Neural progenitor cell (in vitro differentiated cells): Measurements from ENCODE around the gene NPM1.

Experiments used
- EZH2 ChIP-seq: fragments of 200-600 bp; sonication (generic); IDR thresholded peaks from 2 replicates; pipeline ENCODE4 v1.6.1; 2017; ENCODE audit warnings: antibody characterized with exemption, mild to moderate bottlenecking, moderate library complexity
- EZH2phosphoT487 ChIP-seq: fragments of 200-600 bp; sonication (generic); IDR thresholded peaks from 2 replicates; pipeline ENCODE4 v1.6.1; 2017; ENCODE audit warnings: antibody characterized with exemption
- TF ChIP-seq, protein P1 (sequence below): fragments of 200-600 bp; sonication (generic); IDR thresholded peaks from 2 replicates; pipeline ENCODE4 v1.5.1; 2017; ENCODE audit warnings: antibody characterized with exemption, mild to moderate bottlenecking

DNA sequence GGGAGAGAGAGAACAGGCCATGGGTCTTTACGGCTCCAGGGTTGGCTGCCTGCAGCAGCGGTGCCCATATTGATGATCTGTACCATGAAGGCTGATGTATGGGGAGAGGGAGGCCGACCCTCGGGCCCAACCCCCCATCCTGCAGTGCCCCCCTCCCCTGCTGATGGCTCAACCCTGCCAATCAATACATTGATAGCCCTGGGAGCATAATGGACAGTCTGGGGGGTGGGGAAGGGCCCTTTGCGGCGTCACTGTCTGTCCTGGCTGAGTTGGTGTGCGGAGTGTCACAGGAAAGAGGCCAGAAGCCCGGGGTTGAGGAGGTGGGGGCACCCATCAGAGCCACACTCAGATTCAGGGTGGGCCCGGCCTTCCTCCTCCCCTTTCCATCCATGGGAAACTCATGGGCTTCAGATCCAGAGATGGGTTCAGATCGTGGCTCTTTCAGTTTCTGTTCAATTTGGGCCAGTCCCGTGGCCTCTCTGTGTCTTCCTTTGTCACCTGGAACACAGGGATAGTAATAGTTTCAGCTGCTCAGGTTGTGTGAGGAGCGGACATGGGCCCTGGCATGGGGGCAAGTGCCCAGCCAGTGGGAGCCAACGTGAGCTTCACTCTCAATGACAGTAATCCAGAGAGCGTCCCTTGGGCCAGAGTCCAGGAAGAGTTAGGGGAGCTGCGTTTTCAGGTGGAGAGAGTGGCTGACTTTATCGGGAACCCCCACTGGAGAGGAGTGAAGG, 41.3 kb downstream of the NPM1 start:
- TF ChIP-seq, protein P1, sequence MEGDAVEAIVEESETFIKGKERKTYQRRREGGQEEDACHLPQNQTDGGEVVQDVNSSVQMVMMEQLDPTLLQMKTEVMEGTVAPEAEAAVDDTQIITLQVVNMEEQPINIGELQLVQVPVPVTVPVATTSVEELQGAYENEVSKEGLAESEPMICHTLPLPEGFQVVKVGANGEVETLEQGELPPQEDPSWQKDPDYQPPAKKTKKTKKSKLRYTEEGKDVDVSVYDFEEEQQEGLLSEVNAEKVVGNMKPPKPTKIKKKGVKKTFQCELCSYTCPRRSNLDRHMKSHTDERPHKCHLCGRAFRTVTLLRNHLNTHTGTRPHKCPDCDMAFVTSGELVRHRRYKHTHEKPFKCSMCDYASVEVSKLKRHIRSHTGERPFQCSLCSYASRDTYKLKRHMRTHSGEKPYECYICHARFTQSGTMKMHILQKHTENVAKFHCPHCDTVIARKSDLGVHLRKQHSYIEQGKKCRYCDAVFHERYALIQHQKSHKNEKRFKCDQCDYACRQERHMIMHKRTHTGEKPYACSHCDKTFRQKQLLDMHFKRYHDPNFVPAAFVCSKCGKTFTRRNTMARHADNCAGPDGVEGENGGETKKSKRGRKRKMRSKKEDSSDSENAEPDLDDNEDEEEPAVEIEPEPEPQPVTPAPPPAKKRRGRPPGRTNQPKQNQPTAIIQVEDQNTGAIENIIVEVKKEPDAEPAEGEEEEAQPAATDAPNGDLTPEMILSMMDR: no peak
- no peak for TF ChIP-seq EZH2phosphoT487
- TF ChIP-seq EZH2: no peak
